GM19395 (cell line): ENCODE results near the gene SMCO1.
"Not testable (repeated sequence)": the region's sequence is repeated elsewhere in the genome, so short reads cannot be mapped to it uniquely, and the experiment has no call there.

Experiments
- ATAC-seq: cut with Tn5 transposase; IDR thresholded peaks from one replicate; pipeline ENCODE4 v1.9.1; 2021; ENCODE audit warnings: mild to moderate bottlenecking, moderate library complexity; ENCODE audit not compliant: unreplicated experiment

The SMCO1 gene

GRCh38 chr3:196523841-196524240 is 8.7 kb upstream of the SMCO1 start:
- ATAC-seq, result no peak

GRCh38 chr3:196521291-196521690 is 6.1 kb upstream of the SMCO1 start:
- not testable (repeated sequence) for ATAC-seq

- ATAC-seq, result no peak
Measured at GRCh38 chr3:196519718-196520082, 4.6 kb upstream of the SMCO1 start.

GRCh38 chr3:196518966-196519717 is 4.0 kb upstream of the SMCO1 start:
- no peak for ATAC-seq

- ATAC-seq, result no peak
Measured at GRCh38 chr3:196517919-196518318, 2.8 kb upstream of the SMCO1 start.

GRCh38 chr3:196517162-196517800 is 2.1 kb upstream of the SMCO1 start:
- ATAC-seq, result no peak

GRCh38 chr3:196514350-196514716 is 813 bp downstream of the SMCO1 start:
- no peak for ATAC-seq

GRCh38 chr3:196513697-196514349 is 1.3 kb downstream of the SMCO1 start:
- ATAC-seq, result no peak

- ATAC-seq, result not testable (repeated sequence)
Measured at GRCh38 chr3:196511646-196512425, 3.3 kb downstream of the SMCO1 start.

GRCh38 chr3:196511108-196511507 is 4.0 kb downstream of the SMCO1 start:
- not testable (repeated sequence) for ATAC-seq

- no peak for ATAC-seq
Measured at GRCh38 chr3:196506687-196507086, 8.5 kb downstream of the SMCO1 start.

GRCh38 chr3:196504556-196504955 is 10.6 kb downstream of the SMCO1 start:
- ATAC-seq, result no peak

GRCh38 chr3:196504077-196504398 is 11.1 kb downstream of the SMCO1 start:
- not testable (repeated sequence) for ATAC-seq

- ATAC-seq, result peak; percentile 83
Measured at GRCh38 chr3:196503196-196504076, 11.7 kb downstream of the SMCO1 start, which contains the start of gene RNF168. Gene RNF168, minus strand, starts transcription at chr3:196503768. Its CDS starts 595 bp downstream, at chr3:196503173.

- ATAC-seq, result peak; percentile 5
Measured at GRCh38 chr3:196502775-196503195, 12.4 kb downstream of the SMCO1 start.

- ATAC-seq, result no peak
Measured at GRCh38 chr3:196501316-196502044, 13.7 kb downstream of the SMCO1 start.

GRCh38 chr3:196499807-196500524 is 15.2 kb downstream of the SMCO1 start:
- ATAC-seq, result no peak

GRCh38 chr3:196499061-196499460 is 16.1 kb downstream of the SMCO1 start:
- ATAC-seq, result no peak

GRCh38 chr3:196498297-196498696 is 16.8 kb downstream of the SMCO1 start:
- no peak for ATAC-seq
